ENCODE data around the gene GJC1.

Gene GJC1

DNA sequence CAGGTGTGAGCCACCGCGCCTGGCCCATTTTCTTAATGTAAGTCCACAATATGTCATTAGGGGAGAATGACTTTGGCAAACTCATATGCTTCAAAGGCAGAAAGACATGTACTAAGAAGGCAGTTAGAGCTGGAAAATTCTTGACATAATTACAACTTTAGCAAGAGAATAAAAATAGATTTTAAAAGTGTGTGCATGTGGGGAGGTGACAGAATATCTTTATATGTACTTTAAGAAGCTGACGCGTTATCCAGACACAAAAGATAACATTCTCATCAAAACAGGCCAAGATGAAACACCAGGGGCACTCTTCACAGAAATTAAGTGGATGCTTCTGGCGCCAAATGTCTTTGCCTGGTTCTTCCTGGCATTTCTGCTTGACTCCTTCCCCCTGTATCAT is 28.2 kb downstream of the GJC1 start:
- no peak for DNase-seq (ENCODE audit: low read depth, low spot score)

- DNase-seq (ENCODE audit: low read depth, low spot score) = no peak
These were observed 31.7 kb downstream of the GJC1 start for GRCh38 chr17:44798356-44798755.

- no peak for DNase-seq (ENCODE audit: low read depth, low spot score)
These were observed 32.3 kb downstream of the GJC1 start for GRCh38 chr17:44797802-44798201.

- DNase-seq (ENCODE audit: low read depth, low spot score) = no peak
These were observed 33.4 kb downstream of the GJC1 start for GRCh38 chr17:44796731-44797130.

GRCh38 chr17:44795928-44796327 is 34.2 kb downstream of the GJC1 start:
- no peak for DNase-seq (ENCODE audit: low read depth, low spot score)

DNA sequence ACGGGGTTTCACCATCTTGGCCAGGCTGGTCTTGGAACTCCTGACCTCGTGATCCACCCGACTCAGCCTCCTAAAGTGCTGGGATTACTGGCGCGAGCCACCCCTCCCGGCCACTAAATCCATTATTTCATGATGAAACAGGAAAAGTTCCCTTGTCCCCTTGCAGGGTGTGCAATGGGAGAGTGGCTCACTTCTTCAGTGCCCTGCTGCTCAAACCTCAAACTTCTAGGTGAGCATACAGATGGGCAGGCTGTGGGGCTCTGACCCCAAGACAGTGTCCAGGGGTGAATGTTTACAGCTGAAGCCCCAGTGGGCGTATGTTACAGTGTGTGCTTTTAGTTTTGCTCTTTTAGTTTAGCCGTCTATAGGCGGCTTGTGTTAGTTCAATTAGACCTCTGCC is 34.7 kb downstream of the GJC1 start:
- DNase-seq (ENCODE audit: low read depth, low spot score) = no peak

- DNase-seq (ENCODE audit: low read depth, low spot score) = no peak
These were observed 35.2 kb downstream of the GJC1 start for GRCh38 chr17:44794851-44795413.

DNA sequence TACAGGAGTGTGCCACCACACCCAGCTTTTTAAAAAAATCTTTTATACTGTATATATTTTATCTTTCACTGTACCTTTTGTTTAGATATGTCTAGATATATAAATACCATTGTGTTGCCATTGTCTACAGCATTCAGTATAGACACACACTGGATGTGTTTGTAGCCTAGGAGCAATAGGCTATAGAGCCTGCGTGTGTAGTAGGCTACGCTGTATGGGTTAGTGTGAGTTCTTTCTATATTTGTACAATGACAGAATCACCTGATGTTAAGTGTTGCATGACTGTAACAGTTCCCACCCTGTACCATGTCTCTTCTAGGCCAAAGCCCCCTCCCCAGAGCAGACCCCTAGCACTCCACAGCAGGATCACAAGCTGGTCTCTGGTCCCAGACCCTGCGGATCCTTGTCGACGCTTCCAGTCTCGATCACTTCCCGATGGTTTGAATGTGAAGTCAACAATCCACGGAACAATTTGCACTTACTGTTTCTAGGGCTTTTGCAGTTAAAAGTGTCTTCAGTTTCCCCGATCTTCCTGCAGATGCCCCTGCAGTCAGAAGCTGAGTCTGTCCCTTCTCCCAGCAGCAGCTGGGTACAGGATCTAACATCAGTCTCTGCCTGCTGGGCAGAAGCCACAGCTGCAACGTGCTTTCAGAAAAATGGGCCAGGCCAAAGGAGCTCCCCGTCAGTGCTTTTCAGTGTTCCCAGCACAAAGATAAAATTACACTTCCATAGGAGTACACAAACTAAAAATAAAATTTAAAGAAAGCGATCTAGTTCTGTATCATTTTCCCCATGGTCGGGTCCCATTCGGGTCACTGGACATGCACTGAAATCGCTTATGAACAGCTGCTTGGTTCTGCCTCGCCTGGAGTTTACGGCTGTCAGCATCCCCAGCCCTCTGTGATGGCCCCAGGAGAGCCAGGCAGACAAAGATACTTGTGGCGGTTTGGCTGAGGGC is 35.9 kb downstream of the GJC1 start:
- DNase-seq (ENCODE audit: low read depth, low spot score) = no peak

DNA sequence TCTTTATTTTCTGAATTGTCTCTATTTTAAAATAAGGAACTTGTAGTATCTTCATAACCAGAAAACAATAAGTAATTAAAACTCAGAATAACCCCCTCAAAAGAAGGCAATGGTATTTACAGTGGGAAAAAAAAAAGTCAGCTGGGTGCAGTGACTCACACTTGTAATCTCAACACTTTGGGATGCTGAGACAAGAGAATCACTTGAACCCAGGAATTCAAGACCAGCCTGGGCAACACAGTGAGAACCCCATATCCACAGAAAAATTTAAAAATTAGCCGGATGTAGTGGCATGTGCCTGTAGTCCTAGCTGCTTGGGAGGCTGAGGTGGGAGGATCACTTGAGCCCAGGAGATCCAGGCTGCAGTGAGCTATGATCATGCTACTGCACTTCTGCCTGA is 37.8 kb downstream of the GJC1 start:
- no peak for DNase-seq (ENCODE audit: low read depth, low spot score)

GRCh38 chr17:44788139-44788538 is 41.9 kb downstream of the GJC1 start:
- DNase-seq (ENCODE audit: low read depth, low spot score) = no peak

DNA sequence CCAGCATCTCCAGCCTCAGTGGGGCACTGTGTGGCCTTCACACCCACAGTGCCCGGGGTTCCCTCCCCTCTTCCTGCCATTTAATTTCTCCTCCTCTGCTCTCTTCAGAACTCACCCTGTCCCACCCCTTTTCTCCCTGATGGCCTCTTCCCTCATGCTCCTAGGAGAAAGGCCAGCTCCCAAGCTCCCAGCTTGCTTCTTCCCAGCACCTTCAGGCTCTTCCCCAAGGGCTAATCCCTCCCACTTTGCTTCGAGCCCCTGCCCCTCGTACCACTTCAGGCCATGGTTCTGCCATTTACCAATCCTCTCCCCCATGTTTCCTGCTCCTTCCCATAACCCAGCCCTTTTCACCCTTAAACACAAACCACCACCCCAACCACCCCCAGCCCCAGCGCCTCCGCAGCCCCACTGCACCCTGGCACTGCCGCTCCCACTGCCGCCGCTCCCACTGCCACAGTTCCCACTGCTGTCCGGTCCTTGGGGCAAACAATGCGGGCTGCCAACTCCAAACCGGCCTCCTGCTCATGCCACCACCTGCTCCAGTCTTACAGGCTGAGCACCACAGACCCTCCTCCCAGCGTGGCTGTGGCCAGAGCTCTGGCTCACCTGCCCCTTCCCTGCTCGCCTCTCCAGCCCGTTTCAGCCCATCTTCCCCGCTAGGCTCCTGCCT is 42.7 kb downstream of the GJC1 start:
- no peak for DNase-seq (ENCODE audit: low read depth, low spot score)

DNA sequence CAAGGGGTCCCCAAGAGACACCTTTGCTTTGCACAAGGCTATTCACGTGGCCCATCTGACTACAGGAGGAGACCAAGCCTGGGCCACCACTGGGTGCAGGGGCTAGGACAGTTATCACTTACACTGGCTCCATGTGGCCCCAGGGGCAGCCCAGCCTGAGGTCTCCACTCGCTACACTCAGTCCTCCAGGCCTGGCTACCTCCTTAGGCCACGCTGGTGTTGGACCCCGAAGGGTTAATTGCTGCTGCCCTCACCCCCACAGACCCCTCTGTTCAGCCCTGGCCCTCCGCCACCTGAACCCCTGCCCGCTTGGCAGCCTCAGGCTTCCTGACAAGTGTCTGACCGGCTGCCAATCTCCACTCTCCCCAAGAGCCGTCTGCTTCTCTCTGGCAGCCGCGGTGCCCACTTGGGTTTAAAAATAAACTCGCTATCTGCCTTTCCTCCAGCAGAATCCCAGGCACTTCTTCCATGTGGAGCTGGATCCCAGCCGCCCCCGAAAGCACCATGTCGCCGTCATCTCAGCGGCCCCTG is 43.5 kb downstream of the GJC1 start:
- no peak for DNase-seq (ENCODE audit: low read depth, low spot score)

DNA sequence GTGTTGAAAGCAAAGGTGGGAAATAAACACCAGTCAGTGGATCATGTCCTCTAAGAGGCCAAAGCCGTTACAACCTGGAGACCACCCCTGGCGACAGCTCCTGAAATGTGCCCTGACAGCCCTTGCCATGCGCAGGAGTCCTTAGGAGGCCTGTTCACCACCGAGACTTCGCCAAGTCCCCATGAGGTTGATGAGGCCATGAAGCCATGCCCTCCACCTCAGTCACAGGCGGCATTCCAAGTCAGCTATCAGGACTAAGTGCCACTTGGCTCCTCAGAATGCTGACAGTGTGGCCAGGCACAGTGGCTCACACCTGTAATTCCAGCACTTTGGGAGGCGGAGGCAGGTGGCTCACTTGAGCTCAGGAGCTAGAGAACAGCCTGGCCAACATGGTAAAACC is 44.2 kb downstream of the GJC1 start:
- no peak for DNase-seq (ENCODE audit: low read depth, low spot score)

- no peak for DNase-seq (ENCODE audit: low read depth, low spot score)
These were observed 47.7 kb downstream of the GJC1 start for GRCh38 chr17:44782326-44782850.

DNA sequence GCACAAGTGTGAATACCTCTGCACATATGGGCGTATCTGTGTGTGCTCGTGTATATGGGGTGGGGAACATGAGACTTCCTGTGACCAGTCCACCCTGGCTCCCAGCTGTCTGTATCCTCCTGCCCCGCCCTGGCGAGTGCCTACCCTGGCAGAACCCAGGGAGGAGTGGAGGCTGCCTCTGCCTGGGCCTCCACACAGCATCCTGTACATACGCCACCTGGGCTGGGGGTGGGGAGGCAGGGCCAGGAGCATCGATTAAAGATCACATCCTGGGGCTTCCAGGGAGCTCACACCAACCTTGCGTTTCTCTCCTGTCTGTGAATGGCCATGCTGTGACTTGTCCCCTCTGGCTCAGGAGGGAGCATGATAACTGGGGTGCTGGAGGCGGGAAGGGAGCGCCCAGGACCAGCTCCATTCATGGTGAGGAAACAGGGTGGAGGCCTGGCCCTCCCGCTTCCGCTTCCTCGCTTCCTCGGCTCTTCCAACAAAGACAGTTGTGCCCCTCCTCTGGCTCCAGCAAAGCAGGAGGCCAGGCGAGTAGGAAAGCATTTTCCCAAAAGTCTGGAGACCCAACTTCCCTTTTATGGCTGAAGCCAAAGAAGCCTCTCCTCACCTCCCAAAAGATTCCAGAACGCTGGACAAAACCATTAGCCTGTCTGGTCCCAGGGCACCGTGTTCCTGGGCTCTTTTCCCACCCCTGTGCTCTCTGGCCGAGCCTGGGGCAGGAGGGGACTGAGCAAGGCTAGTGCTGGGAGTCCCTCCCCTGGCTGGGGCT is 48.3 kb downstream of the GJC1 start:
- no peak for DNase-seq (ENCODE audit: low read depth, low spot score)

GRCh38 chr17:44780845-44781480 is 49.1 kb downstream of the GJC1 start:
- DNase-seq (ENCODE audit: low read depth, low spot score) = no peak

DNA sequence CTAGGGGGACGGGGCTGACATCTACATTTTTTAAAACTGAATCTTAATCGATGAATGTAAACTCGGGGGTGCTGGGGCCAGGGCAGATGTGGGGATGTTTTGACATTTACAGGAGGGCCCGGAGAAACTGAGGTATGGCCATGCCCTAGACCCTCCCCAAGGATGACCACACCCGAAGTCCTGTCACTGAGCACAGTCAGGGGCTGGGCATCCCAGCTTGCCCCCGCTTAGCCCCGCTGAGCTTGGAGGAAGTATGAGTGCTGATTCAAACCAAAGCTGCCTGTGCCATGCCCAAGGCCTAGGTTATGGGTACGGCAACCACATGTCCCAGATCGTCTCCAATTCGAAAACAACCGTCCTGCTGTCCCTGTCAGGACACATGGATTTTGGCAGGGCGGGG is 49.9 kb downstream of the GJC1 start:
- no peak for DNase-seq (ENCODE audit: low read depth, low spot score)

- peak; percentile 57 for DNase-seq (ENCODE audit: low read depth, low spot score)
These were observed 50.7 kb downstream of the GJC1 start for GRCh38 chr17:44779211-44780025.

GRCh38 chr17:44778656-44779210 is 51.4 kb downstream of the GJC1 start:
- no peak for DNase-seq (ENCODE audit: low read depth, low spot score)
